A549 (cell line): Measurements from ENCODE around the gene ITFG2.

Source experiments
- KDM1A ChIP-seq: fragments of 200-600 bp; sonication (generic); IDR thresholded peaks from 2 replicates; pipeline ENCODE4 v1.6.1; 2016; ENCODE audit warnings: low read depth, mild to moderate bottlenecking
- MAZ ChIP-seq: fragments of 150-350 bp; IDR thresholded peaks from 2 replicates; pipeline ENCODE4 v1.6.1; 2014; ENCODE audit warnings: antibody characterized with exemption, low read depth, low read length, borderline replicate concordance
- MYC ChIP-seq: IDR thresholded peaks from 2 replicates; pipeline ENCODE4 v1.6.1; 2012; ENCODE audit warnings: mild to moderate bottlenecking, inconsistent platforms, low read length, improper control_type of control experiment, borderline replicate concordance
- TF ChIP-seq, protein P1 (sequence below): fragments of >200 bp; sonication (Bioruptor Twin); formaldehyde crosslinking; IDR thresholded peaks from 3 replicates; pipeline ENCODE4 v1.5.1; 2016

GRCh38 chr12:2785017-2785416 lies 27.5 kb upstream of the ITFG2 start:
- TF ChIP-seq MYC (no peak), MAZ (no peak), KDM1A (no peak)
- TF ChIP-seq, protein P1, sequence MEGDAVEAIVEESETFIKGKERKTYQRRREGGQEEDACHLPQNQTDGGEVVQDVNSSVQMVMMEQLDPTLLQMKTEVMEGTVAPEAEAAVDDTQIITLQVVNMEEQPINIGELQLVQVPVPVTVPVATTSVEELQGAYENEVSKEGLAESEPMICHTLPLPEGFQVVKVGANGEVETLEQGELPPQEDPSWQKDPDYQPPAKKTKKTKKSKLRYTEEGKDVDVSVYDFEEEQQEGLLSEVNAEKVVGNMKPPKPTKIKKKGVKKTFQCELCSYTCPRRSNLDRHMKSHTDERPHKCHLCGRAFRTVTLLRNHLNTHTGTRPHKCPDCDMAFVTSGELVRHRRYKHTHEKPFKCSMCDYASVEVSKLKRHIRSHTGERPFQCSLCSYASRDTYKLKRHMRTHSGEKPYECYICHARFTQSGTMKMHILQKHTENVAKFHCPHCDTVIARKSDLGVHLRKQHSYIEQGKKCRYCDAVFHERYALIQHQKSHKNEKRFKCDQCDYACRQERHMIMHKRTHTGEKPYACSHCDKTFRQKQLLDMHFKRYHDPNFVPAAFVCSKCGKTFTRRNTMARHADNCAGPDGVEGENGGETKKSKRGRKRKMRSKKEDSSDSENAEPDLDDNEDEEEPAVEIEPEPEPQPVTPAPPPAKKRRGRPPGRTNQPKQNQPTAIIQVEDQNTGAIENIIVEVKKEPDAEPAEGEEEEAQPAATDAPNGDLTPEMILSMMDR = no peak
